PC-3 (cell line): ENCODE measurements around the gene NHLRC1. TPM values are rescaled to one million over a fixed set of nuclear protein-coding genes. Genes with fewer than 3 reads are reported as not detected.

Source experiments
- ATAC-seq: fragments of 200-7000 bp; cut with Tn5 transposase; 2 replicates; pipeline ENCODE4 v1.9.1; 2020; ENCODE audit warnings: mild to moderate bottlenecking, moderate library complexity
- BruUV-seq: library from RNA; stranded (reverse); fragments of 400-500 nt; replicated peaks from 2 replicates; lab custom pipeline; 2021; lab: Mats Ljungman, UMichigan
- CTCF ChIA-PET: fragments of 300-600 bp; sonication (Branson Sonifier 250); formaldehyde crosslinking; loops from one replicate; lab custom pipeline; 2022; ENCODE audit warnings: antibody characterized with exemption; lab: Charles Lee
- POLR2A ChIA-PET: fragments of 300-600 bp; sonication (Branson Sonifier 250); formaldehyde crosslinking; loops from one replicate; lab custom pipeline; 2022; ENCODE audit warnings: antibody characterized with exemption; ENCODE audit not compliant: unreplicated experiment; lab: Charles Lee
- DNase-seq: peaks from one replicate; pipeline ENCODE4 v3.0.0-alpha.2; 2015
- H2AFZ ChIP-seq: fragments of 300-600 bp; sonication (generic); 2 replicates; pipeline ENCODE4 v1.6.0; 2016; ENCODE audit warnings: antibody characterized with exemption, low read length
- H3F3A ChIP-seq: fragments of 300-600 bp; sonication (generic); one replicate; pipeline ENCODE4 v1.6.0; 2017; ENCODE audit warnings: antibody characterized with exemption, low read length, control low read depth, mild to moderate bottlenecking; ENCODE audit not compliant: unreplicated experiment
- H3K27ac ChIP-seq: fragments of 300-600 bp; sonication (generic); 2 replicates; pipeline ENCODE4 v1.5.1; 2016; ENCODE audit warnings: mild to moderate bottlenecking, low read length
- H3K27me3 ChIP-seq: fragments of 300-600 bp; sonication (generic); 2 replicates; pipeline ENCODE4 v1.6.1; 2016; ENCODE audit warnings: low read length, mixed read lengths
- H3K36me3 ChIP-seq: fragments of 300-600 bp; sonication (generic); 2 replicates; pipeline ENCODE4 v1.6.1; 2016; ENCODE audit warnings: low read depth, mixed run types, low read length, mixed read lengths
- H3K4me1 ChIP-seq: fragments of 300-600 bp; sonication (generic); 2 replicates; pipeline ENCODE4 v1.5.1; 2016; ENCODE audit warnings: low read length; ENCODE audit not compliant: insufficient read depth
- H3K4me2 ChIP-seq: fragments of 300-600 bp; sonication (generic); 2 replicates; pipeline ENCODE4 v1.6.0; 2016; ENCODE audit warnings: low read length
- H3K4me3 ChIP-seq: fragments of 300-600 bp; sonication (generic); 2 replicates; pipeline ENCODE4 v1.5.1; 2016; ENCODE audit warnings: mild to moderate bottlenecking, low read length, mixed read lengths
- H3K79me2 ChIP-seq: fragments of 300-600 bp; sonication (generic); 2 replicates; pipeline ENCODE4 v1.6.1; 2017; ENCODE audit warnings: low read length, mixed read lengths
- H3K9ac ChIP-seq: fragments of 300-600 bp; sonication (generic); 2 replicates; pipeline ENCODE4 v1.6.0; 2016; ENCODE audit warnings: mild to moderate bottlenecking, low read length
- H3K9me2 ChIP-seq: fragments of 300-600 bp; sonication (generic); replicated peaks from 2 replicates; pipeline ENCODE4 v1.6.1; 2016; ENCODE audit warnings: mixed run types, low read length, mixed read lengths
- H3K9me3 ChIP-seq: fragments of 300-600 bp; sonication (generic); 2 replicates; pipeline ENCODE4 v1.6.1; 2016; ENCODE audit warnings: low read length, mixed read lengths
- H4K20me1 ChIP-seq: fragments of 300-600 bp; sonication (generic); 2 replicates; pipeline ENCODE4 v1.6.1; 2016; ENCODE audit warnings: low read length, mixed read lengths
- CTCF ChIP-seq: fragments of 300-600 bp; sonication (generic); conservative IDR thresholded peaks from 2 replicates; pipeline ENCODE4 v1.5.1; 2017; ENCODE audit warnings: antibody characterized with exemption, low read depth, mild to moderate bottlenecking, low read length
- EZH2 ChIP-seq: fragments of 300-600 bp; sonication (generic); IDR thresholded peaks from one replicate; pipeline ENCODE4 v1.6.1; 2017; ENCODE audit warnings: antibody characterized with exemption, mild to moderate bottlenecking, low read length; ENCODE audit not compliant: unreplicated experiment
- EZH2phosphoT487 ChIP-seq: fragments of 300-600 bp; sonication (generic); IDR thresholded peaks from 2 replicates; pipeline ENCODE4 v1.6.1; 2018; ENCODE audit warnings: mild to moderate bottlenecking, antibody characterized with exemption, low read length, borderline replicate concordance
- intact Hi-C: fragments of 100-400 bp; cut with micrococcal nuclease; formaldehyde crosslinking; loops from 2 replicates; pipeline ENCODE4 v1.9.0; 2023
- total RNA-seq: library from RNA; depleted of rRNA; stranded (reverse); fragments of >200 nt; gene quantifications from 2 replicates; pipeline ENCODE4 v1.2.3, GENCODE V29; 2014

The NHLRC1 gene
- total RNA-seq, 1 experiment from 2014 or later = 1.3 TPM

GRCh38 chr6:18168264-18168663, 45.8 kb upstream of the NHLRC1 start:
- POLR2A ChIA-PET = no interaction called here

GRCh38 chr6:18166312-18167036, 44.0 kb upstream of the NHLRC1 start:
- Histone ChIP-seq H3K4me1 (peaks cover 11% of the 10 kb centered on the region), H3K27ac (peak overlapping the region; percentile 38), H3K79me2 (no peaks in the 10 kb centered on the region), H3K4me3 (no peak overlapping the region), H3K27me3 (no peaks in the 10 kb centered on the region), H3K36me3 (peaks cover 21% of the 10 kb centered on the region), H3K9me2 (no peaks in the 10 kb centered on the region), H3K4me2 (no peak overlapping the region), H4K20me1 (no peaks in the 10 kb centered on the region), H3K9me3 (no peaks in the 10 kb centered on the region), H3F3A (no peaks in the 10 kb centered on the region), H2AFZ (no peak overlapping the region), H3K9ac (no peak overlapping the region)
- TF ChIP-seq EZH2phosphoT487 = no peak
- TF ChIP-seq CTCF = no peak
- TF ChIP-seq EZH2 = no peak
- intact Hi-C loops = no loop called here
- peak; percentile 96 for ATAC-seq
- BruUV-seq = no TSS peak
- POLR2A ChIA-PET = interaction anchor here (0.7 kb wide), 1 partner anchor 76 kb away, joined by 10 read pairs; no protein-coding TSS in a partner anchor
- DNase-seq = peak; percentile 45
- CTCF ChIA-PET = no interaction called here

More at GRCh38 chr6:18168264-18168663, 45.8 kb upstream of the NHLRC1 start:
- intact Hi-C loops = no loop called here
- Histone ChIP-seq H3K4me2 (no peak overlapping the region), H3K27ac (no peak overlapping the region), H3K36me3 (peaks cover 12% of the 10 kb centered on the region), H3K27me3 (no peaks in the 10 kb centered on the region), H3K4me1 (peaks cover 11% of the 10 kb centered on the region), H4K20me1 (no peaks in the 10 kb centered on the region), H3K9me2 (no peaks in the 10 kb centered on the region), H3F3A (no peaks in the 10 kb centered on the region), H2AFZ (no peak overlapping the region), H3K79me2 (no peaks in the 10 kb centered on the region), H3K9me3 (no peaks in the 10 kb centered on the region), H3K9ac (no peak overlapping the region), H3K4me3 (no peak overlapping the region)
- BruUV-seq = no TSS peak
- CTCF ChIA-PET = no interaction called here
- no peak for ATAC-seq
- TF ChIP-seq CTCF (no peak), EZH2phosphoT487 (no peak), EZH2 (no peak)
- no peak for DNase-seq

GRCh38 chr6:18165751-18166150, 43.3 kb upstream of the NHLRC1 start:
- ChIA-PET CTCF (no interaction called here), POLR2A (interaction anchor here (0.7 kb wide), 1 partner anchor 76 kb away, joined by 10 read pairs; no protein-coding TSS in a partner anchor)
- Histone ChIP-seq H2AFZ (no peak overlapping the region), H3K36me3 (peaks cover 21% of the 10 kb centered on the region), H3K9me2 (no peaks in the 10 kb centered on the region), H3K27me3 (no peaks in the 10 kb centered on the region), H3F3A (no peaks in the 10 kb centered on the region), H3K4me1 (peaks cover 11% of the 10 kb centered on the region), H3K79me2 (no peaks in the 10 kb centered on the region), H3K4me3 (no peak overlapping the region), H3K9me3 (no peaks in the 10 kb centered on the region), H3K9ac (no peak overlapping the region), H3K27ac (no peak overlapping the region), H3K4me2 (no peak overlapping the region), H4K20me1 (no peaks in the 10 kb centered on the region)
- ATAC-seq (no peak; the same call in 1 of the 2 replicates), DNase-seq (no peak)
- BruUV-seq = no TSS peak
- intact Hi-C loops = no loop called here
- TF ChIP-seq EZH2 = no peak
- no peak for TF ChIP-seq EZH2phosphoT487
- TF ChIP-seq CTCF = no peak
